Testis (tissue), 3 donors: ENCODE measurements around the gene SAMD3. TPM values are rescaled to one million over a fixed set of nuclear protein-coding genes. Genes with fewer than 3 reads are reported as not detected.

Source experiments
- DNase-seq: peaks from one replicate; pipeline ENCODE4 v3.0.0-alpha.2; 2019
- H3K27ac ChIP-seq, 2 donors: fragments of 200-600 bp; sonication (generic); one replicate each; pipeline ENCODE4 v1.5.1; 2019
- H3K27me3 ChIP-seq: fragments of 200-600 bp; sonication (generic); one replicate; pipeline ENCODE4 v1.5.1; 2019
- H3K36me3 ChIP-seq: fragments of 200-600 bp; sonication (generic); one replicate; pipeline ENCODE4 v1.5.1; 2017; ENCODE audit warnings: low read depth; ENCODE audit errors: missing control alignments
- H3K4me1 ChIP-seq: fragments of 200-600 bp; sonication (generic); one replicate; pipeline ENCODE4 v1.5.1; 2019
- H3K4me3 ChIP-seq, 2 donors: fragments of 200-600 bp; sonication (generic); one replicate each; pipeline ENCODE4 v1.5.1; 2017 to 2019
- H3K9me3 ChIP-seq: fragments of 200-600 bp; sonication (generic); one replicate; pipeline ENCODE4 v1.5.1; 2017
- POLR2A ChIP-seq: fragments of 450-650 bp; IDR thresholded peaks from one replicate; pipeline ENCODE4 v1.6.1; 2017; ENCODE audit warnings: antibody characterized with exemption, mild to moderate bottlenecking, moderate library complexity
- WGBS, 2 donors: methylation state at CpG; one replicate each; pipeline ENCODE4 v1.1.5; 2018; 5-methylcytosine and 5-hydroxymethylcytosine counted together
- intact Hi-C: fragments of 100-400 bp; cut with DNase I; formaldehyde crosslinking; loops from one replicate; pipeline ENCODE4 v1.15.1; 2023; ENCODE audit warnings: low total_unique reads
- polyA plus RNA-seq: library from polyadenylated mRNA; stranded (reverse); fragments of 350-450 nt; fragmentation: Illumina TruSeq; extraction: RNeasy Lipid Tissue Mini Kit (QIAGEN cat#74804); gene quantifications from one replicate; pipeline ENCODE4 v1.2.3, GENCODE V29; 2014; ENCODE audit warnings: low read depth, low replicate concordance; ENCODE audit not compliant: insufficient read depth
- total RNA-seq, 2 donors: library from RNA; depleted of rRNA; stranded (reverse); fragments of >200 nt; gene quantifications; one replicate each; pipeline ENCODE4 v1.2.3, GENCODE V29; 2016
- TF ChIP-seq, protein P1 (sequence below), 3 experiments: fragments of 450-650 bp in 2 of 3; fragments of 200-600 bp in 1 of 3; sonication (generic) in 1 of 3; IDR thresholded peaks; one replicate each; pipeline ENCODE4 v1.5.1; 2016 to 2019; ENCODE audit warnings: antibody characterized with exemption in 3 of 3, mild to moderate bottlenecking in 2 of 3, moderate library complexity in 1 of 3

The SAMD3 gene
- total and polyA plus RNA-seq, 3 donors from 2014 or later = 4.4 to 11.8 (median 5.5) TPM

DNA sequence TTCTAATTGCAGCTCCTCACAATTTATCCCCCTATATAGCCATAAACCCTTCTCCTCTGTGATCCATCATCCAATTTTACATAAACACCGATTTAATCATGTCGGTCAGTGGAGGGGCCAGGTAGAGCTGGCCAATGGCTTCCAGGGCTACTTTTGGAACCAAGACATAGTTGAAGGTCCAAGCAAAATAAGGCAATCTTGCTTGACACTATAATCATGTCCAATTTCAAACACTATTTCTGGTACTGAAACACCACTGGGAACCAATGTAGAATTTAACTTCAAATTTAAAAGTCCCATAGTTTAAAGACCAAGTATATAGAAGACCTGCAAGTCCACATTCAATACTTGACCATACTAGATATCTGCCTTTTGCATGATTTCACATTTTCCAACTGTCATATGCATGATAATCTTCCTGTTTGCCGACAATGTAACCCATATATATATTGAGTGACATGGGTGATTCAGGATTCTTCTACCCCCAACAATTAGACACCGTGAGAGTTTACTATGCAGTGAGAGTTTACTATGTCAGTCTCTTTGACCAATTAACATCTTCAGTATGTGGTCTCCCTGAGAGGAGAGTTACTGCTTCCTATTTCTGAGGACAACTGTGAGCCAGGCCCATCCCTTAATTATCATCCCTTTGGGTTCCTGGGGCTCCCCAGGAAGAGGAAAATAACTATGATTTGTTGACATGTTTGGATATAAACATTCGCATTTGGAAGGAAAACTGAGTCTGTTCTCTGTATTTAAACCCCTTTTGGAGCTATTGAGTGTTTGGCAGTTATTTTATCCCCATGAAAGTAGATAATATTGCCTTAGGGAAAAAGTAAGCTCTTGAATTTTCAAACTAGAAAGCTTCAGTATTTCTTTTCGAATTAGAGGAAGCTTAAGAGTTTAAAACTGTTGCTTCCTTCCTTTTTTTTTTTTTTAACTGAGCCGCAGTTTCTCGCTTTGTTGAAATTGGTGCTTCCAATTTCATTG, 31.8 kb downstream of the SAMD3 start:
- TF ChIP-seq, protein P1, sequence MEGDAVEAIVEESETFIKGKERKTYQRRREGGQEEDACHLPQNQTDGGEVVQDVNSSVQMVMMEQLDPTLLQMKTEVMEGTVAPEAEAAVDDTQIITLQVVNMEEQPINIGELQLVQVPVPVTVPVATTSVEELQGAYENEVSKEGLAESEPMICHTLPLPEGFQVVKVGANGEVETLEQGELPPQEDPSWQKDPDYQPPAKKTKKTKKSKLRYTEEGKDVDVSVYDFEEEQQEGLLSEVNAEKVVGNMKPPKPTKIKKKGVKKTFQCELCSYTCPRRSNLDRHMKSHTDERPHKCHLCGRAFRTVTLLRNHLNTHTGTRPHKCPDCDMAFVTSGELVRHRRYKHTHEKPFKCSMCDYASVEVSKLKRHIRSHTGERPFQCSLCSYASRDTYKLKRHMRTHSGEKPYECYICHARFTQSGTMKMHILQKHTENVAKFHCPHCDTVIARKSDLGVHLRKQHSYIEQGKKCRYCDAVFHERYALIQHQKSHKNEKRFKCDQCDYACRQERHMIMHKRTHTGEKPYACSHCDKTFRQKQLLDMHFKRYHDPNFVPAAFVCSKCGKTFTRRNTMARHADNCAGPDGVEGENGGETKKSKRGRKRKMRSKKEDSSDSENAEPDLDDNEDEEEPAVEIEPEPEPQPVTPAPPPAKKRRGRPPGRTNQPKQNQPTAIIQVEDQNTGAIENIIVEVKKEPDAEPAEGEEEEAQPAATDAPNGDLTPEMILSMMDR (IDR thresholded peaks at IDR 0.05) = no peak
- no peak for DNase-seq
- WGBS, 2 donors = 63 to 66% methylated on average over 8 of the region's 8 CpGs
- Histone ChIP-seq H3K27ac (no peak overlapping the region), H3K4me3 (no peak overlapping the region), H3K36me3 (no peaks in the 10 kb centered on the region), H3K4me1 (no peaks in the 10 kb centered on the region), H3K27me3 (no peaks in the 10 kb centered on the region), H3K9me3 (no peaks in the 10 kb centered on the region)
- intact Hi-C loops = no loop called here

- no peaks in the 10 kb centered on the region for H3K27me3 ChIP-seq
- intact Hi-C loops = no loop called here
- no peak for TF ChIP-seq POLR2A
- TF ChIP-seq, protein P1 (IDR thresholded peaks at IDR 0.05) = no peak
- no peak overlapping the region for H3K27ac ChIP-seq
- WGBS, 2 donors = 79 to 82% methylated on average over 8 of the region's 8 CpGs
- H3K4me1 ChIP-seq = no peaks in the 10 kb centered on the region
- no peak for DNase-seq
- H3K36me3 ChIP-seq = no peaks in the 10 kb centered on the region
- no peaks in the 10 kb centered on the region for H3K9me3 ChIP-seq
- H3K4me3 ChIP-seq = no peak overlapping the region
Observed at GRCh38 chr6:130189531-130190397, 33.0 kb downstream of the SAMD3 start.

GRCh38 chr6:130188207-130188899, 34.4 kb downstream of the SAMD3 start:
- H3K36me3 ChIP-seq = no peaks in the 10 kb centered on the region
- no peaks in the 10 kb centered on the region for H3K27me3 ChIP-seq
- TF ChIP-seq, protein P1 (IDR thresholded peaks at IDR 0.05) = no peak
- TF ChIP-seq POLR2A = no peak
- H3K4me1 ChIP-seq = no peaks in the 10 kb centered on the region
- no peak for DNase-seq
- no peak overlapping the region for H3K27ac ChIP-seq
- H3K4me3 ChIP-seq = no peak overlapping the region
- intact Hi-C loops = no loop called here
- H3K9me3 ChIP-seq = no peaks in the 10 kb centered on the region
- WGBS, 2 donors = 84 to 89% methylated on average over 6 of the region's 6 CpGs

DNA sequence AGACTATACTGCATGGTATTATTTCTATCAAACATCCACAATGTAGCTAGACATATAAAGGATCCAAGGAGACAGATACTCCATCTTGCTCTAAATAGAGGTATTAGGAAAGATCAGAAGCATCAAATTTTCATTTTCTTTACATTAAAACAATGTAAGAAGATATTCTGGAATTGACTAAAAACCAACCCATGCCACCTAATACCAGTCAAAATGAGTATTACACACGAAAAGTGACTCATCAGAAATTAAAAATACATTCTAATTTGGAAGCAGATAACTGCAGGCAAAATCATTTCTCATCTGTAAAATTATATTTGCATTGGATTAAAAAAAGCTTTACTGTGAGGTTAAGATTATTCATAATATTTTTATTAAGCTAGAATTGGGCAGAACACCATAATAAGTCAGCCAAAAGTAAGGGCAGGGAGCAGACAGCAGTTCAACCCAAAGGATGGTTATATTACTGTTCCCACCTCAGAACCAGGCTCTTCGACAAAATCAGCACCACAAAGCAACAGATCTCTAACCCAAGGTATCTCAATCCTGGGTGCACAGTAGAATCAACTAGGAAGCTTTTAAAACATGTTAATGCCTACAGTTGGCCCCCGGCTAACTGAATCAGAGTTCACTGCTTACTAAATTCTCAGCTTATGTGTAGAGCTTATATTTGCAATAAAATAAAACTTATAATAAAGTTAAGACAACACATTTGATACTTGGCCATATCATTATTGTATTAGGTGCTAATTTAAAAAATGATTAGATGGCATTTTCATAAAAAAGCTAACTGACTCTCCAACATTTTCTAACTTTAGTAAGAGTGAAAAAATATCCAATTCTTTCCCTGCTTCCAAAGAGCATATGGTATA, 35.2 kb downstream of the SAMD3 start:
- H3K4me3 ChIP-seq = no peak overlapping the region
- H3K27me3 ChIP-seq = no peaks in the 10 kb centered on the region
- 87 to 94% methylated on average over 3 of the region's 3 CpGs for whole genome bisulfite sequencing, 2 donors
- no peaks in the 10 kb centered on the region for H3K4me1 ChIP-seq
- no peak overlapping the region for H3K27ac ChIP-seq
- intact Hi-C loops = no loop called here
- no peak for TF ChIP-seq POLR2A
- TF ChIP-seq, protein P1 (IDR thresholded peaks at IDR 0.05) = no peak
- no peaks in the 10 kb centered on the region for H3K9me3 ChIP-seq
- H3K36me3 ChIP-seq = no peaks in the 10 kb centered on the region
- DNase-seq = no peak
